Body of pancreas (tissue), 4 donors: ENCODE data around the gene SLC6A2. TPM values are rescaled to one million over a fixed set of nuclear protein-coding genes. Genes with fewer than 3 reads are reported as not detected.

ENCODE experiments used
- ATAC-seq: fragments of 150-250 bp; one replicate; pipeline ENCODE4 v1.9.1; 2016
- DNase-seq, 4 donors: peaks; one replicate each; pipeline ENCODE4 v3.0.0-alpha.2; 2019
- H3K27ac ChIP-seq, 4 donors: fragments of 200-600 bp; sonication (generic); 1 replicate in 3 of 4; 2 replicates in 1 of 4; pipeline versions ENCODE4 v1.5.1 to v1.6.1; 2016 to 2019; ENCODE audit warnings: mild to moderate bottlenecking in 1 of 4, mixed read lengths in 1 of 4, moderate library complexity in 1 of 4
- H3K27me3 ChIP-seq, 2 donors: fragments of 200-600 bp; sonication (generic); one replicate each; pipeline ENCODE4 v1.6.0; 2016; ENCODE audit warnings: mild to moderate bottlenecking in 1 of 2
- H3K36me3 ChIP-seq, 2 donors: fragments of 200-600 bp; sonication (generic); replicated peaks in 1 of 2; 2 replicates each; pipeline ENCODE4 v1.5.1; 2016; ENCODE audit warnings: low read depth in 2 of 2; ENCODE audit not compliant: insufficient read depth in 1 of 2
- H3K4me1 ChIP-seq: fragments of 200-600 bp; sonication (generic); one replicate; pipeline ENCODE4 v1.6.0; 2016
- H3K4me3 ChIP-seq, 2 donors: fragments of 200-600 bp; sonication (generic); 1 replicate in 1 of 2; 2 replicates in 1 of 2; pipeline ENCODE4 v1.5.1; 2016 to 2019
- H3K9me3 ChIP-seq, 3 donors: fragments of 200-600 bp; sonication (generic); 1 replicate in 2 of 3; 2 replicates in 1 of 3; pipeline ENCODE4 v1.5.1; 2016
- POLR2A ChIP-seq, 3 donors: fragments of 450-650 bp; IDR thresholded peaks; one replicate each; pipeline ENCODE4 v1.6.1; 2016; ENCODE audit warnings: antibody characterized with exemption in 3 of 3, mild to moderate bottlenecking in 2 of 3
- WGBS, 2 donors: methylation state at CpG; one replicate each; pipeline ENCODE4 v1.1.5; 2017; 5-methylcytosine and 5-hydroxymethylcytosine counted together
- intact Hi-C: fragments of 100-400 bp; cut with DNase I; formaldehyde crosslinking; loops from one replicate; pipeline ENCODE4 v1.15.1; 2023
- total RNA-seq, 2 donors: library from RNA; depleted of rRNA; stranded (reverse); fragments of >200 nt; gene quantifications; one replicate each; pipeline ENCODE4 v1.1.0, GENCODE V29; 2016
- TF ChIP-seq, protein P1 (sequence below), 7 experiments: fragments of 450-650 bp in 4 of 7; fragments of 200-600 bp in 3 of 7; sonication (generic) in 3 of 7; IDR thresholded peaks; one replicate each; pipeline ENCODE4 v1.5.1; 2016 to 2019; ENCODE audit warnings: antibody characterized with exemption in 7 of 7

SLC6A2 gene
- total RNA-seq, 2 donors from 2014 or later, result not detected

GRCh38 chr16:55645986-55646385 lies 9.8 kb upstream of the SLC6A2 start:
- intact Hi-C loops, result no loop called here
- DNase-seq (no peak), ATAC-seq (no peak)
- H3K27ac ChIP-seq, result no peak overlapping the region
- no peaks in the 10 kb centered on the region for H3K9me3 ChIP-seq
- no peaks in the 10 kb centered on the region for H3K4me1 ChIP-seq
- H3K4me3 ChIP-seq, result no peak overlapping the region
- TF ChIP-seq, protein P1, sequence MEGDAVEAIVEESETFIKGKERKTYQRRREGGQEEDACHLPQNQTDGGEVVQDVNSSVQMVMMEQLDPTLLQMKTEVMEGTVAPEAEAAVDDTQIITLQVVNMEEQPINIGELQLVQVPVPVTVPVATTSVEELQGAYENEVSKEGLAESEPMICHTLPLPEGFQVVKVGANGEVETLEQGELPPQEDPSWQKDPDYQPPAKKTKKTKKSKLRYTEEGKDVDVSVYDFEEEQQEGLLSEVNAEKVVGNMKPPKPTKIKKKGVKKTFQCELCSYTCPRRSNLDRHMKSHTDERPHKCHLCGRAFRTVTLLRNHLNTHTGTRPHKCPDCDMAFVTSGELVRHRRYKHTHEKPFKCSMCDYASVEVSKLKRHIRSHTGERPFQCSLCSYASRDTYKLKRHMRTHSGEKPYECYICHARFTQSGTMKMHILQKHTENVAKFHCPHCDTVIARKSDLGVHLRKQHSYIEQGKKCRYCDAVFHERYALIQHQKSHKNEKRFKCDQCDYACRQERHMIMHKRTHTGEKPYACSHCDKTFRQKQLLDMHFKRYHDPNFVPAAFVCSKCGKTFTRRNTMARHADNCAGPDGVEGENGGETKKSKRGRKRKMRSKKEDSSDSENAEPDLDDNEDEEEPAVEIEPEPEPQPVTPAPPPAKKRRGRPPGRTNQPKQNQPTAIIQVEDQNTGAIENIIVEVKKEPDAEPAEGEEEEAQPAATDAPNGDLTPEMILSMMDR (IDR thresholded peaks at IDR 0.05), result no peak
- TF ChIP-seq POLR2A (IDR thresholded peaks at IDR 0.05), result no peak
- 56 to 67% methylated on average over 4 of the region's 4 CpGs for WGBS, 2 donors
- no peaks in the 10 kb centered on the region for H3K27me3 ChIP-seq
- H3K36me3 ChIP-seq, result no peaks in the 10 kb centered on the region

DNA sequence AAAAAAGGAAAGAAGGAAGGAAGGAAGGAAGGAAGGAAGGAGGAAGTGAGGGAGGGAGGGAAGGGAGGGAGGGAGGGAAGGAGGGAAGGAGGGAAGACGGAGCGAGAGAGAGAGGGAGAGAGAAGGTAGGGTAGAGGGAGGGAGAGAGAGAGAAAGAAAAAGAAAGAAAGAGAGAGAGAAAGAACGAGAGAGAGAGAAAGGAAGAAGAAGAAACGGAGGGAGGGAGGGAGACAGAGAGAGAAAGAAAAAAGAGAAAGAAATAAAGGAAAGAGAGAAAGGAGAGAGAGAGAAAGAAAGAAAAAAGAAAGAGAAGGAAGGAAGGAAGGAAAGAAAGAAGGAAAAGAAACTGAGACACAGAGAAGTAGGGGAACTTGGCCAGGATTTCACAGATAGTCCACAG lies 8.4 kb upstream of the SLC6A2 start:
- Histone ChIP-seq H3K4me3 (no peak overlapping the region), H3K27ac (no peak overlapping the region), H3K36me3 (no peaks in the 10 kb centered on the region), H3K27me3 (no peaks in the 10 kb centered on the region), H3K4me1 (no peaks in the 10 kb centered on the region), H3K9me3 (no peaks in the 10 kb centered on the region)
- 73 to 77% methylated on average over 4 of the region's 4 CpGs for WGBS, 2 donors
- intact Hi-C loops, result no loop called here
- DNase-seq (no peak), ATAC-seq (no peak)
- TF ChIP-seq, protein P1 (IDR thresholded peaks at IDR 0.05), result no peak
- no peak for TF ChIP-seq POLR2A (IDR thresholded peaks at IDR 0.05)

- H3K27me3 ChIP-seq, result no peaks in the 10 kb centered on the region
- DNase-seq (no peak), ATAC-seq (no peak)
- intact Hi-C loops, result no loop called here
- H3K27ac ChIP-seq, result no peak overlapping the region
- no peak overlapping the region for H3K4me3 ChIP-seq
- no peaks in the 10 kb centered on the region for H3K36me3 ChIP-seq
- TF ChIP-seq, protein P1 (IDR thresholded peaks at IDR 0.05), result no peak
- no peak for TF ChIP-seq POLR2A (IDR thresholded peaks at IDR 0.05)
- H3K4me1 ChIP-seq, result no peaks in the 10 kb centered on the region
- H3K9me3 ChIP-seq, result no peaks in the 10 kb centered on the region
Measured at GRCh38 chr16:55647798-55648197, 8.0 kb upstream of the SLC6A2 start.

DNA sequence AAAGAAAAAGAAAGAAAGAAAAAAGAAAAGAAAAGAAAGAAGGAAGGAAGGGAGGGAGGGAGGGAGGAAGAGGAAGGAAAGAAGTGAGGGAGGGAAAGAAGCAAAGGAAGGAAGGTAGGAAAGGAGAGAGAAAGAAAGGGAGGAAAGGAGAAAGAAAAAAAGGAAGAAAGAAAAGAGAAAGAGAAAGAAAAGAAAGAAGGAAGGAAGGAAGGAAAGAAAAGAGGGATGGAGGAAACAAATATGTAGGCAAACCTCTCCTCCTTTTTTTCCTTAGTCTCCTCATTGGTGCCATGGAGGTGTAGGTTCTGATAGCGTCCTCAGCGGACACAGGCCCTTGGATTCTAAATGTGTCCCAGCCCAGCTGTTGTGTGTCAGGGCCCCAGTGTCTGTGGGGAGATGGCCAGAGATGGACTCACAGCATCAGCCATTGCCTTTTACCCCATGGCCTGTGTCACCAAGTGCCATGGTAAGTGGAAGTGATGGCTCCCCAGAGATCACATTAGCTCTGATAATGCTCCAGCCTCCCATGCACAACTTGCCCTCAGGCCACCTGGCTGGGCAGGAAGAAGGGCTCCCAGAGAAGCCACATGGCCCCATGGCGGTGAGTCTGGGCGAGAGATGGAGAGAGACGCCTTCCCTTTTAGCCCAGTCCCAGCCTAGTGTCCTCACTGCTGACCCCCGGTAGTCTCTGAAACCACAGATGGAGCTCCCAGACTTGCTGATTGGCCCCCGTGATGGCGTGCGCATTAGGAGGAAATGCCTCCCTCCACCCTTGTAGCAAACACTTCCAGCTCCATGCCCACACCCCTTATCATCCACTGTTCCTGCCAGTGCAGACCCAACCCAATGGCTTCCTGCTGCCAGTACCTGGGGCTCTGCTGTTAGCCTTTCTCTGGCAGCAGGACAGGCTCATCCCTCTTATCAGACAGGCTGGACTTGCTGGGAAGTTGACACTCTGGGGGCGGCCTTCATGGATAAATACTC lies 3.7 kb upstream of the SLC6A2 start:
- H3K27ac ChIP-seq, result no peak overlapping the region
- no peak for TF ChIP-seq POLR2A (IDR thresholded peaks at IDR 0.05)
- TF ChIP-seq, protein P1 (IDR thresholded peaks at IDR 0.05), result no peak
- no peak overlapping the region for H3K4me3 ChIP-seq
- H3K9me3 ChIP-seq, result no peaks in the 10 kb centered on the region
- no peaks in the 10 kb centered on the region for H3K36me3 ChIP-seq
- H3K27me3 ChIP-seq, result no peaks in the 10 kb centered on the region
- DNase-seq (no peak), ATAC-seq (no peak)
- 76 to 77% methylated on average over 9 to 10 of the region's 10 CpGs for whole genome bisulfite sequencing, 2 donors
- peaks cover 13% of the 10 kb centered on the region for H3K4me1 ChIP-seq
- intact Hi-C loops, result no loop called here

GRCh38 chr16:55653106-55653505 lies 2.7 kb upstream of the SLC6A2 start:
- no peak for DNase-seq
- no peak for TF ChIP-seq POLR2A (IDR thresholded peaks at IDR 0.05)
- TF ChIP-seq, protein P1 (IDR thresholded peaks at IDR 0.05), result no peak
- Histone ChIP-seq H3K27me3 (no peaks in the 10 kb centered on the region), H3K4me3 (no peak overlapping the region), H3K4me1 (peaks cover 13% of the 10 kb centered on the region), H3K36me3 (no peaks in the 10 kb centered on the region), H3K27ac (no peak overlapping the region), H3K9me3 (no peaks in the 10 kb centered on the region)
- ATAC-seq, result no peak
- intact Hi-C loops, result no loop called here
- 73% methylated on average over 2 of the region's 2 CpGs for WGBS, 2 donors
